Right lobe of liver (tissue), 6 donors: Measurements from ENCODE around the gene CAV1. TPM values are rescaled to one million over a fixed set of nuclear protein-coding genes. Genes with fewer than 3 reads are reported as not detected.

Source experiments
- ATAC-seq, 4 donors: fragments of 200-7000 bp; cut with Tn5 transposase; one replicate each; pipeline ENCODE4 v1.9.1; 2020; ENCODE audit warnings: mild to moderate bottlenecking in 4 of 4, moderate library complexity in 4 of 4
- DNase-seq, 3 donors: peaks; one replicate each; pipeline ENCODE4 v3.0.0-alpha.2; 2020
- H3K27ac ChIP-seq, 3 donors: fragments of 200-600 bp; one replicate each; pipeline ENCODE4 v1.8.0; 2022
- H3K27me3 ChIP-seq, 2 donors: fragments of 200-600 bp; one replicate each; pipeline ENCODE4 v1.8.0; 2022
- H3K36me3 ChIP-seq, 4 donors: fragments of 200-600 bp; sonication (generic) in 1 of 4; one replicate each; pipeline versions ENCODE4 v1.5.1 to v1.8.0; 2017 to 2022; ENCODE audit warnings: control low read depth in 1 of 4
- H3K4me1 ChIP-seq, 4 donors: fragments of 200-600 bp; sonication (generic) in 1 of 4; one replicate each; pipeline versions ENCODE4 v1.5.1 to v1.8.0; 2017 to 2022; ENCODE audit warnings: control low read depth in 1 of 4
- H3K4me3 ChIP-seq, 3 donors: fragments of 200-600 bp; one replicate each; pipeline ENCODE4 v1.8.0; 2022
- H3K9me3 ChIP-seq, 4 donors: fragments of 200-600 bp; sonication (generic) in 1 of 4; one replicate each; pipeline versions ENCODE4 v1.5.1 to v1.8.0; 2017 to 2022; ENCODE audit warnings: control low read depth in 1 of 4
- CTCF ChIP-seq, 4 donors: fragments of 200-600 bp in 3 of 4; fragments of 450-650 bp in 1 of 4; IDR thresholded peaks; one replicate each; pipeline versions ENCODE4 v1.5.1 to v1.8.0; 2016 to 2022; ENCODE audit warnings: antibody characterized with exemption in 4 of 4, mild to moderate bottlenecking in 2 of 4
- POLR2A ChIP-seq: fragments of 450-650 bp; IDR thresholded peaks from one replicate; pipeline ENCODE4 v1.6.1; 2017; ENCODE audit warnings: antibody characterized with exemption, mild to moderate bottlenecking
- WGBS: methylation state at CpG from one replicate; pipeline ENCODE4 v1.1.6; 2018; ENCODE audit warnings: low coverage, low lambda C conversion rate; ENCODE audit not compliant: insufficient coverage; ENCODE audit errors: missing lambda C conversion rate; 5-methylcytosine and 5-hydroxymethylcytosine counted together
- intact Hi-C, 2 donors: fragments of 100-400 bp; cut with DNase I; formaldehyde crosslinking; loops; one replicate each; pipeline versions ENCODE4 v1.11.2 to v1.14.1; 2022
- total RNA-seq, 6 experiments: library from RNA; depleted of rRNA in 2 of 6; stranded (reverse); fragments of >200 nt in 2 of 6; fragmentation: NEBNext Ultra II Directional in 3 of 6; extraction: Animal tissue kit (Norgen Biotek cat#: 25700) in 3 of 6; gene quantifications; one replicate each; pipeline versions ENCODE4 v1.1.0 to v1.2.4, GENCODE V29; 2016 to 2023
- donor health status: DM: no; HTN: yes; CAD: no.
- donor health status: DM: no; HTN: no; CAD: no.
- donor health status: DM: no; HTN: no; CAD: no.
- donor health status: DM: no; HTN: yes; CAD: no.
- donor health status: DM: no; HTN: yes; CAD: no.

Gene CAV1
- total RNA-seq, 6 experiments from 2014 or later: 3.8 to 19.8 (median 9.0) TPM

DNA sequence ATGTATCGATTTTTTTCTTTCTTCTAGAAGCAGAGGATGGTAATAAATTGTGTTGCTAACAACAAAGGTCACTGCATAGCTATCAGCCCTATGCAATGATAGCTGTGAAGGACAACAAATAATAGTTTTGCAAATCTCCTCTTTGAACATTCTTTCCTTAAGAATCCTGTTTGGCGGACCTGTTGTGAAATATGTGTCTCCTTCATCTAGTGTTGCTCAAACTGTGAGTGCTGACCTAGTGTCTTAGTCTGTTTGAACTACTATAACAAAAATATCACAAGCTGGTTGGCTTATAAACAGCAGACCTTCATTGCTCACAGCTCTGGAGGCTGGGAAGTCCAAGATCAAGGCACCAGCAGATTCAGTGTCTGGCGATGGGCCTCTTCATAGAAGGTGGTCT lies 53.7 kb downstream of the CAV1 start:
- no peak for TF ChIP-seq POLR2A
- TF ChIP-seq CTCF (IDR thresholded peaks at IDR 0.05): no peak
- no peaks in the 10 kb centered on the region for H3K9me3 ChIP-seq
- no peak for ATAC-seq
- no peaks in the 10 kb centered on the region for H3K36me3 ChIP-seq
- no peak for DNase-seq
- H3K27ac ChIP-seq: no peak overlapping the region
- no peak overlapping the region for H3K4me3 ChIP-seq
- intact Hi-C loops: no loop called here
- whole genome bisulfite sequencing: 78% methylated on average over 2 of the region's 3 CpGs
- H3K27me3 ChIP-seq: no peaks in the 10 kb centered on the region
- H3K4me1 ChIP-seq: peaks cover 0 to 3% (median 0%) of the 10 kb centered on the region in 4 donors

- DNase-seq: no peak
- intact Hi-C loops: no loop called here
- 75% methylated on average over 1 of the region's 1 CpG for WGBS
- Histone ChIP-seq H3K27me3 (no peaks in the 10 kb centered on the region), H3K4me1 (peaks cover 0 to 3% (median 0%) of the 10 kb centered on the region in 4 donors), H3K36me3 (no peaks in the 10 kb centered on the region), H3K27ac (no peak overlapping the region), H3K9me3 (no peaks in the 10 kb centered on the region), H3K4me3 (no peak overlapping the region)
- TF ChIP-seq CTCF (IDR thresholded peaks at IDR 0.05) (no peak), POLR2A (no peak)
- ATAC-seq: no peak
Observed at GRCh38 chr7:116579322-116579721, 54.5 kb downstream of the CAV1 start.

GRCh38 chr7:116579835-116580234 lies 55.0 kb downstream of the CAV1 start:
- intact Hi-C loops: loop anchor here in 1 of 2 donors (10.0 kb wide), 1 partner anchor 315 kb away; no protein-coding TSS in a partner anchor
- Histone ChIP-seq H3K9me3 (no peaks in the 10 kb centered on the region), H3K4me1 (peaks cover 0 to 3% (median 0%) of the 10 kb centered on the region in 4 donors), H3K36me3 (no peaks in the 10 kb centered on the region), H3K27me3 (no peaks in the 10 kb centered on the region), H3K27ac (no peak overlapping the region), H3K4me3 (no peak overlapping the region)
- TF ChIP-seq CTCF (IDR thresholded peaks at IDR 0.05): no peak
- TF ChIP-seq POLR2A: no peak
- ATAC-seq (no peak), DNase-seq (no peak)
- WGBS: 100% methylated on average over 2 of the region's 2 CpGs

GRCh38 chr7:116582164-116582732 lies 57.4 kb downstream of the CAV1 start:
- DNase-seq: no peak
- TF ChIP-seq POLR2A (no peak), CTCF (IDR thresholded peaks at IDR 0.05) (no peak)
- WGBS: 72% methylated on average over 3 of the region's 4 CpGs
- Histone ChIP-seq H3K27ac (no peak overlapping the region), H3K4me1 (peaks cover 0 to 2% (median 0%) of the 10 kb centered on the region in 4 donors), H3K4me3 (no peak overlapping the region), H3K9me3 (no peaks in the 10 kb centered on the region), H3K27me3 (no peaks in the 10 kb centered on the region), H3K36me3 (no peaks in the 10 kb centered on the region)
- intact Hi-C loops: loop anchor here in 1 of 2 donors (10.0 kb wide), 1 partner anchor 317 kb away; no protein-coding TSS in a partner anchor
- ATAC-seq: no peak
